ENCODE data around the gene KCNK15.

GRCh38 chr20:44743916-44744655 is 1.6 kb upstream of the KCNK15 start:
- TF ChIP-seq, protein P1, sequence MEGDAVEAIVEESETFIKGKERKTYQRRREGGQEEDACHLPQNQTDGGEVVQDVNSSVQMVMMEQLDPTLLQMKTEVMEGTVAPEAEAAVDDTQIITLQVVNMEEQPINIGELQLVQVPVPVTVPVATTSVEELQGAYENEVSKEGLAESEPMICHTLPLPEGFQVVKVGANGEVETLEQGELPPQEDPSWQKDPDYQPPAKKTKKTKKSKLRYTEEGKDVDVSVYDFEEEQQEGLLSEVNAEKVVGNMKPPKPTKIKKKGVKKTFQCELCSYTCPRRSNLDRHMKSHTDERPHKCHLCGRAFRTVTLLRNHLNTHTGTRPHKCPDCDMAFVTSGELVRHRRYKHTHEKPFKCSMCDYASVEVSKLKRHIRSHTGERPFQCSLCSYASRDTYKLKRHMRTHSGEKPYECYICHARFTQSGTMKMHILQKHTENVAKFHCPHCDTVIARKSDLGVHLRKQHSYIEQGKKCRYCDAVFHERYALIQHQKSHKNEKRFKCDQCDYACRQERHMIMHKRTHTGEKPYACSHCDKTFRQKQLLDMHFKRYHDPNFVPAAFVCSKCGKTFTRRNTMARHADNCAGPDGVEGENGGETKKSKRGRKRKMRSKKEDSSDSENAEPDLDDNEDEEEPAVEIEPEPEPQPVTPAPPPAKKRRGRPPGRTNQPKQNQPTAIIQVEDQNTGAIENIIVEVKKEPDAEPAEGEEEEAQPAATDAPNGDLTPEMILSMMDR (IDR thresholded peaks at IDR 0.05): no peak
- no peak for TF ChIP-seq POLR2AphosphoS5 (IDR thresholded peaks at IDR 0.05)
- no peak for TF ChIP-seq POLR2A (IDR thresholded peaks at IDR 0.05)
